SK-N-SH (cell line): Measurements from ENCODE around the gene FNDC1. TPM values are rescaled to one million over a fixed set of nuclear protein-coding genes. Genes with fewer than 3 reads are reported as not detected.

Experiments used
- CTCF ChIA-PET: fragments of 300-600, 350-600 bp; formaldehyde crosslinking; extraction: SDS; loops from one replicate; lab custom pipeline; 2021; lab: Yijun Ruan, JAX
- POLR2A ChIA-PET: fragments of 350-600 bp; sonication (Branson Sonifier 250); formaldehyde crosslinking; extraction: SDS; loops from one replicate; lab custom pipeline; 2020; ENCODE audit warnings: antibody characterized with exemption, inconsistent platforms; lab: Yijun Ruan, JAX
- DNase-seq: peaks from one replicate; pipeline ENCODE4 v3.0.0; 2012
- H2AFZ ChIP-seq: fragments of 200-600 bp; sonication (generic); 2 replicates; pipeline ENCODE4 v1.8.1; 2016; ENCODE audit warnings: antibody characterized with exemption, mild to moderate bottlenecking, low read depth
- H3F3A ChIP-seq: fragments of 200-600 bp; sonication (generic); replicated peaks from 2 replicates; pipeline ENCODE3; 2016; ENCODE audit warnings: antibody characterized with exemption, mild to moderate bottlenecking; ENCODE audit not compliant: insufficient read depth
- H3K27ac ChIP-seq, 2 experiments: fragments of 200-500 bp in 1 of 2; fragments of 200-600 bp in 1 of 2; sonication (Bioruptor generic) in 1 of 2; sonication (generic), shearing (Covaris generic) in 1 of 2; 2 replicates each; pipeline versions ENCODE4 v1.5.1 to v1.6.1; 2014 to 2016; ENCODE audit warnings: low read depth in 2 of 2, inconsistent platforms in 1 of 2, low read length in 1 of 2, mild to moderate bottlenecking in 1 of 2, mixed read lengths in 1 of 2
- H3K27me3 ChIP-seq: fragments of 200-600 bp; sonication (generic), shearing (Covaris generic); 2 replicates; pipeline ENCODE4 v1.6.1; 2016; ENCODE audit warnings: mixed run types; ENCODE audit not compliant: insufficient read depth
- H3K36me3 ChIP-seq, 2 experiments: fragments of 200-500 bp in 1 of 2; fragments of 200-600 bp in 1 of 2; sonication (Bioruptor generic) in 1 of 2; sonication (generic) in 1 of 2; replicated peaks in 1 of 2; 2 replicates each; pipeline versions ENCODE3 to v1.5.1; 2014 to 2016; ENCODE audit warnings: low read length in 1 of 2, mild to moderate bottlenecking in 1 of 2; ENCODE audit not compliant: insufficient read depth in 2 of 2, control insufficient read depth in 1 of 2
- H3K4me1 ChIP-seq, 2 experiments: fragments of 200-500 bp in 1 of 2; fragments of 200-600 bp in 1 of 2; sonication (Bioruptor generic) in 1 of 2; sonication (generic), shearing (Covaris generic) in 1 of 2; 2 replicates each; pipeline versions ENCODE4 v1.5.1 to v1.6.1; 2014 to 2016; ENCODE audit warnings: low read depth in 1 of 2, low read length in 1 of 2, mixed run types in 1 of 2; ENCODE audit not compliant: insufficient read depth in 2 of 2, control insufficient read depth in 1 of 2
- H3K4me2 ChIP-seq: fragments of 200-600 bp; sonication (generic), shearing (Covaris generic); 2 replicates; pipeline ENCODE4 v1.6.1; 2017; ENCODE audit warnings: mixed run types
- H3K4me3 ChIP-seq, 2 experiments: fragments of 200-500 bp in 1 of 2; fragments of 200-600 bp in 1 of 2; sonication (Bioruptor generic) in 1 of 2; sonication (generic), shearing (Covaris generic) in 1 of 2; 2 replicates each; pipeline versions ENCODE4 v1.5.1 to v1.8.1; 2014 to 2016; ENCODE audit warnings: low read depth in 2 of 2, inconsistent platforms in 1 of 2, low read length in 1 of 2, mild to moderate bottlenecking in 1 of 2, mixed read lengths in 1 of 2, moderate library complexity in 1 of 2
- H3K79me2 ChIP-seq: fragments of 200-600 bp; sonication (generic); 2 replicates; pipeline ENCODE4 v1.8.1; 2017; ENCODE audit warnings: mild to moderate bottlenecking; ENCODE audit not compliant: insufficient read depth
- H3K9ac ChIP-seq: fragments of 200-600 bp; sonication (generic); 2 replicates; pipeline ENCODE4 v1.6.1; 2017; ENCODE audit warnings: mixed run types
- H3K9me2 ChIP-seq: fragments of 200-600 bp; sonication (generic); 2 replicates; pipeline ENCODE4 v1.6.1; 2017; ENCODE audit warnings: mixed run types
- H3K9me3 ChIP-seq: fragments of 200-600 bp; sonication (generic); 2 replicates; pipeline ENCODE4 v1.6.1; 2017; ENCODE audit warnings: mixed run types, mild to moderate bottlenecking, moderate library complexity
- H4K20me1 ChIP-seq: fragments of 200-600 bp; sonication (generic); 2 replicates; pipeline ENCODE4 v1.6.1; 2017; ENCODE audit warnings: mild to moderate bottlenecking, mixed run types; ENCODE audit not compliant: insufficient read depth
- CHD2 ChIP-seq: fragments of 150-350 bp; IDR thresholded peaks from 2 replicates; pipeline ENCODE4 v1.6.1; 2018; ENCODE audit warnings: low read length; ENCODE audit not compliant: partially characterized antibody
- CTCF ChIP-seq: fragments of 200-600 bp; sonication (generic); IDR thresholded peaks from 2 replicates; pipeline ENCODE4 v1.6.1; 2017; ENCODE audit warnings: antibody characterized with exemption, mild to moderate bottlenecking, moderate library complexity
- EP300 ChIP-seq, 2 experiments: IDR thresholded peaks; 2 replicates each; pipeline versions ENCODE4 v1.4.0 to v1.6.1; 2012; ENCODE audit warnings: borderline replicate concordance in 1 of 2, low read depth in 1 of 2, low read length in 1 of 2
- EZH2phosphoT487 ChIP-seq: fragments of 200-600 bp; sonication (generic); IDR thresholded peaks from 2 replicates; pipeline ENCODE4 v1.6.1; 2017; ENCODE audit warnings: low read depth, mixed run types, mild to moderate bottlenecking, antibody characterized with exemption, moderate library complexity, borderline replicate concordance
- FOSL2 ChIP-seq: IDR thresholded peaks from 2 replicates; pipeline ENCODE4 v1.4.0; 2012; ENCODE audit warnings: low read depth, mild to moderate bottlenecking, moderate library complexity, borderline replicate concordance
- FOXJ3 ChIP-seq: sonication (generic); formaldehyde crosslinking; IDR thresholded peaks from 2 replicates; pipeline ENCODE4 v1.5.1; 2020; ENCODE audit warnings: mild to moderate bottlenecking, missing genetic modification reagents
- FOXM1 ChIP-seq: IDR thresholded peaks from 2 replicates; pipeline ENCODE4 v1.4.0; 2012; ENCODE audit warnings: low read depth, mild to moderate bottlenecking
- GABPA ChIP-seq: IDR thresholded peaks from 2 replicates; pipeline ENCODE4 v1.4.0; 2012; ENCODE audit warnings: low read depth, mild to moderate bottlenecking
- GATA2 ChIP-seq: sonication (generic); formaldehyde crosslinking; IDR thresholded peaks from 2 replicates; pipeline ENCODE4 v1.5.0; 2020; ENCODE audit warnings: mild to moderate bottlenecking, missing genetic modification reagents
- IRF3 ChIP-seq: fragments of 150-350 bp; IDR thresholded peaks from 2 replicates; pipeline ENCODE4 v1.6.1; 2016; ENCODE audit warnings: mild to moderate bottlenecking, low read depth, low read length
- MEF2A ChIP-seq: IDR thresholded peaks from 2 replicates; pipeline ENCODE4 v1.4.0; 2012; ENCODE audit warnings: low read depth, borderline replicate concordance
- MXI1 ChIP-seq: IDR thresholded peaks from 2 replicates; pipeline ENCODE4 v1.6.1; 2012; ENCODE audit warnings: mild to moderate bottlenecking, low read depth, low read length, improper control_type of control experiment
- NRF1 ChIP-seq: IDR thresholded peaks from 2 replicates; pipeline ENCODE4 v1.6.1; 2012; ENCODE audit warnings: low read depth, mild to moderate bottlenecking, low read length
- POLR2AphosphoS5 ChIP-seq: IDR thresholded peaks from 2 replicates; pipeline ENCODE4 v1.6.1; 2012; ENCODE audit warnings: low read depth, low read length
- RFX5 ChIP-seq: IDR thresholded peaks from 2 replicates; pipeline ENCODE4 v1.6.1; 2012; ENCODE audit warnings: mild to moderate bottlenecking, improper control_type of control experiment, low read length
- SIN3A ChIP-seq: IDR thresholded peaks from 2 replicates; pipeline ENCODE4 v1.6.1; 2012; ENCODE audit warnings: low read depth, mild to moderate bottlenecking, low read length, moderate library complexity, borderline replicate concordance
- TCF12 ChIP-seq: IDR thresholded peaks from 2 replicates; pipeline ENCODE4 v1.4.0; 2012
- USF1 ChIP-seq: IDR thresholded peaks from 2 replicates; pipeline ENCODE4 v1.4.0; 2012; ENCODE audit warnings: low read depth, borderline replicate concordance
- ZBTB33 ChIP-seq: IDR thresholded peaks from 2 replicates; pipeline ENCODE4 v1.4.0; 2012; ENCODE audit warnings: low read depth, borderline replicate concordance
- WGBS: methylation state at CpG from one replicate; pipeline ENCODE4 v1.1.6; 2017; ENCODE audit warnings: low lambda C conversion rate; 5-methylcytosine and 5-hydroxymethylcytosine counted together
- polyA plus RNA-seq, 3 experiments: library from polyadenylated mRNA; depleted of rRNA; stranded (reverse); fragments of >200 nt; gene quantifications; 2 replicates each; pipeline ENCODE4 v1.2.3, GENCODE V29; 2012
- TF ChIP-seq, protein P1 (sequence below): IDR thresholded peaks from 2 replicates; pipeline ENCODE4 v1.6.1; 2012; ENCODE audit warnings: mild to moderate bottlenecking, low read depth, low read length, moderate library complexity
- TF ChIP-seq, protein P2 (sequence below): IDR thresholded peaks from 2 replicates; pipeline ENCODE4 v1.4.0; 2012; ENCODE audit warnings: low read depth

FNDC1 gene
- polyA plus RNA-seq, 1 of the 3 experiments (the other 2 are of a cell fraction), result not detected

GRCh38 chr6:159268511-159268910, 99.3 kb downstream of the FNDC1 start (continued):
- TF ChIP-seq, protein P1, sequence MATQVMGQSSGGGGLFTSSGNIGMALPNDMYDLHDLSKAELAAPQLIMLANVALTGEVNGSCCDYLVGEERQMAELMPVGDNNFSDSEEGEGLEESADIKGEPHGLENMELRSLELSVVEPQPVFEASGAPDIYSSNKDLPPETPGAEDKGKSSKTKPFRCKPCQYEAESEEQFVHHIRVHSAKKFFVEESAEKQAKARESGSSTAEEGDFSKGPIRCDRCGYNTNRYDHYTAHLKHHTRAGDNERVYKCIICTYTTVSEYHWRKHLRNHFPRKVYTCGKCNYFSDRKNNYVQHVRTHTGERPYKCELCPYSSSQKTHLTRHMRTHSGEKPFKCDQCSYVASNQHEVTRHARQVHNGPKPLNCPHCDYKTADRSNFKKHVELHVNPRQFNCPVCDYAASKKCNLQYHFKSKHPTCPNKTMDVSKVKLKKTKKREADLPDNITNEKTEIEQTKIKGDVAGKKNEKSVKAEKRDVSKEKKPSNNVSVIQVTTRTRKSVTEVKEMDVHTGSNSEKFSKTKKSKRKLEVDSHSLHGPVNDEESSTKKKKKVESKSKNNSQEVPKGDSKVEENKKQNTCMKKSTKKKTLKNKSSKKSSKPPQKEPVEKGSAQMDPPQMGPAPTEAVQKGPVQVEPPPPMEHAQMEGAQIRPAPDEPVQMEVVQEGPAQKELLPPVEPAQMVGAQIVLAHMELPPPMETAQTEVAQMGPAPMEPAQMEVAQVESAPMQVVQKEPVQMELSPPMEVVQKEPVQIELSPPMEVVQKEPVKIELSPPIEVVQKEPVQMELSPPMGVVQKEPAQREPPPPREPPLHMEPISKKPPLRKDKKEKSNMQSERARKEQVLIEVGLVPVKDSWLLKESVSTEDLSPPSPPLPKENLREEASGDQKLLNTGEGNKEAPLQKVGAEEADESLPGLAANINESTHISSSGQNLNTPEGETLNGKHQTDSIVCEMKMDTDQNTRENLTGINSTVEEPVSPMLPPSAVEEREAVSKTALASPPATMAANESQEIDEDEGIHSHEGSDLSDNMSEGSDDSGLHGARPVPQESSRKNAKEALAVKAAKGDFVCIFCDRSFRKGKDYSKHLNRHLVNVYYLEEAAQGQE, result no peak
- TF ChIP-seq EZH2phosphoT487 (no peak), POLR2AphosphoS5 (no peak)

- Histone ChIP-seq H3K9me2 (no peaks in the 10 kb centered on the region), H3K9me3 (no peaks in the 10 kb centered on the region), H2AFZ (no peak overlapping the region), H3K4me2 (no peak overlapping the region), H3K9ac (no peak overlapping the region), H3K4me1 (no peaks in the 10 kb centered on the region), H3F3A (no peaks in the 10 kb centered on the region), H4K20me1 (no peaks in the 10 kb centered on the region), H3K27me3 (no peaks in the 10 kb centered on the region)
- POLR2A ChIA-PET, result no interaction called here
- no peak for DNase-seq
- CTCF ChIA-PET, result interaction anchor here (1.4 to 2.8 kb wide), 4 partner anchors 9 to 19 kb away, joined by 3 to 12 read pairs (median 6); no protein-coding TSS in a partner anchor
- no peak for TF ChIP-seq CTCF
- TF ChIP-seq, protein P2, sequence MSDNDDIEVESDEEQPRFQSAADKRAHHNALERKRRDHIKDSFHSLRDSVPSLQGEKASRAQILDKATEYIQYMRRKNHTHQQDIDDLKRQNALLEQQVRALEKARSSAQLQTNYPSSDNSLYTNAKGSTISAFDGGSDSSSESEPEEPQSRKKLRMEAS, result no peak
- TF ChIP-seq SIN3A, result no peak
- no peak for TF ChIP-seq RFX5
- no peak for TF ChIP-seq GABPA
- TF ChIP-seq FOXM1, result no peak
- no peak for TF ChIP-seq EP300 (IDR thresholded peaks at IDR 0.05; ENCODE audit: borderline replicate concordance in 1 of 2, low read depth in 1 of 2, low read length in 1 of 2)
- TF ChIP-seq IRF3, result no peak
- TF ChIP-seq ZBTB33, result no peak
- no peak for TF ChIP-seq POLR2AphosphoS5
- no peak for TF ChIP-seq FOSL2
- no peak for TF ChIP-seq MXI1
- no peak for TF ChIP-seq TCF12
- TF ChIP-seq CHD2, result no peak
- no peak for TF ChIP-seq MEF2A
- no peak for TF ChIP-seq FOXJ3 (CRISPR knock-in tag)
- TF ChIP-seq GATA2 (CRISPR knock-in tag), result no peak
- TF ChIP-seq NRF1, result no peak
- TF ChIP-seq EZH2phosphoT487, result no peak
- no peak for TF ChIP-seq USF1
- TF ChIP-seq, all 33 proteins: peak for 0
- Histone ChIP-seq H3K36me3 (no peaks in the 10 kb centered on the region), H3K4me3 (no peak overlapping the region), H3K27ac (no peak overlapping the region), H3K79me2 (no peaks in the 10 kb centered on the region)
- WGBS, result 37% methylated on average over 7 of the region's 10 CpGs
These were observed 102.1 kb downstream of the FNDC1 start for GRCh38 chr6:159271257-159271656.
